SU-DHL-6 (cell line): ENCODE measurements around the gene NPEPL1.

ENCODE experiments used
- H2AFZ ChIP-seq: fragments of 200-600 bp; sonication (generic); 2 replicates; pipeline ENCODE4 v1.6.1; 2014; ENCODE audit warnings: low read depth, mild to moderate bottlenecking, moderate library complexity, mixed read lengths, antibody characterized with exemption, low read length; ENCODE audit not compliant: severe bottlenecking
- H3F3A ChIP-seq: fragments of 200-600 bp; shearing (Covaris generic); 2 replicates; pipeline ENCODE4 v1.6.0; 2016; ENCODE audit warnings: antibody characterized with exemption, mild to moderate bottlenecking; ENCODE audit not compliant: insufficient read depth
- H3K27ac ChIP-seq: fragments of 200-600 bp; sonication (generic); 2 replicates; pipeline ENCODE4 v1.5.1; 2016; ENCODE audit warnings: low read depth, mild to moderate bottlenecking, low read length, moderate library complexity, mixed read lengths
- H3K27me3 ChIP-seq: fragments of 200-600 bp; sonication (generic), shearing (Covaris generic); 2 replicates; pipeline ENCODE4 v1.6.0; 2014; ENCODE audit warnings: mild to moderate bottlenecking, low read length
- H3K36me3 ChIP-seq: fragments of 200-600 bp; sonication (generic); 2 replicates; pipeline ENCODE4 v1.6.1; 2014; ENCODE audit warnings: mild to moderate bottlenecking, low read length, mixed read lengths
- H3K4me2 ChIP-seq: fragments of 300-600, 200-600 bp; shearing (Covaris generic), sonication (generic); 2 replicates; pipeline ENCODE4 v1.6.0; 2014; ENCODE audit warnings: low read length, low read depth, mild to moderate bottlenecking; ENCODE audit not compliant: poor library complexity, severe bottlenecking
- H3K4me3 ChIP-seq: fragments of 200-600 bp; sonication (generic); 2 replicates; pipeline ENCODE4 v1.5.1; 2014; ENCODE audit warnings: antibody characterized with exemption, low read length, mild to moderate bottlenecking, mixed read lengths; ENCODE audit not compliant: insufficient read depth, poor library complexity, severe bottlenecking
- H3K79me2 ChIP-seq: fragments of 200-600 bp; sonication (generic); 2 replicates; pipeline ENCODE4 v1.6.1; 2014; ENCODE audit warnings: mild to moderate bottlenecking, low read length, moderate library complexity; ENCODE audit not compliant: insufficient read depth
- H3K9ac ChIP-seq: fragments of 200-600 bp; sonication (generic); 2 replicates; pipeline ENCODE4 v1.7.0; 2014; ENCODE audit warnings: mild to moderate bottlenecking, low read length
- H3K9me2 ChIP-seq: fragments of 200-600 bp; sonication (generic); replicated peaks from 2 replicates; pipeline ENCODE4 v1.6.1; 2014; ENCODE audit warnings: low read length; ENCODE audit not compliant: insufficient read depth
- H3K9me3 ChIP-seq: fragments of 200-600 bp; sonication (generic); 2 replicates; pipeline ENCODE4 v1.6.1; 2014; ENCODE audit warnings: low read length, mixed read lengths; ENCODE audit not compliant: insufficient read depth
- H4K20me1 ChIP-seq: fragments of 200-600 bp; sonication (generic); 2 replicates; pipeline ENCODE4 v1.6.1; 2014; ENCODE audit warnings: low read depth, mild to moderate bottlenecking, antibody characterized with exemption, low read length, moderate library complexity, mixed read lengths
- EZH2phosphoT487 ChIP-seq: fragments of 200-600 bp; sonication (generic), shearing (Covaris generic); conservative IDR thresholded peaks from 2 replicates; pipeline ENCODE4 v1.6.1; 2018; ENCODE audit warnings: mild to moderate bottlenecking, antibody characterized with exemption, low read length, moderate library complexity, mixed read lengths
- TF ChIP-seq, protein P1 (sequence below): fragments of 200-600 bp; sonication (generic); IDR thresholded peaks from one replicate; pipeline ENCODE4 v1.5.1; 2017; ENCODE audit warnings: antibody characterized with exemption, mild to moderate bottlenecking, low read length, moderate library complexity; ENCODE audit not compliant: insufficient read depth, poor library complexity, severe bottlenecking

NPEPL1 gene

DNA sequence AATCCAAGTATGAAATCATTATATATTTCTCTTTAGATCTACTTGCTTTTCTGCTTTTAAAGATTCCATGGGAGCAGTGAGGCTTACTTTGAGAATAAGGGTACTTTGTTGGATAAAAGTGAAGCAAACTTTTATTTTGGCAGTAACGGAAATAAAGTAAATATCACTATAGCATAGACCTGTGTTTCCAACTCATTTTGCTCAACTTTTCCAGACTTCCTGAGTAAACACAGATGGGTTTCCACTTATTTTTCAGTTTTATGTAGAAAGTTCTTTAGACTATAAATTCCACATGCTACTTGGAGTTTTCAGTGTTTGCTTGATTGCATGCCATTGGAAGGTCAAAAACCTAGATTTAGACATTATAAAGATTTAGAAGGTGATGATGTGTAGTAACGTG, 35.3 kb upstream of the NPEPL1 start:
- no peak overlapping the region for H2AFZ ChIP-seq
- H3F3A ChIP-seq, result peaks cover 11% of the 10 kb centered on the region; the same call in 1 of the 2 replicates
- TF ChIP-seq, protein P1, sequence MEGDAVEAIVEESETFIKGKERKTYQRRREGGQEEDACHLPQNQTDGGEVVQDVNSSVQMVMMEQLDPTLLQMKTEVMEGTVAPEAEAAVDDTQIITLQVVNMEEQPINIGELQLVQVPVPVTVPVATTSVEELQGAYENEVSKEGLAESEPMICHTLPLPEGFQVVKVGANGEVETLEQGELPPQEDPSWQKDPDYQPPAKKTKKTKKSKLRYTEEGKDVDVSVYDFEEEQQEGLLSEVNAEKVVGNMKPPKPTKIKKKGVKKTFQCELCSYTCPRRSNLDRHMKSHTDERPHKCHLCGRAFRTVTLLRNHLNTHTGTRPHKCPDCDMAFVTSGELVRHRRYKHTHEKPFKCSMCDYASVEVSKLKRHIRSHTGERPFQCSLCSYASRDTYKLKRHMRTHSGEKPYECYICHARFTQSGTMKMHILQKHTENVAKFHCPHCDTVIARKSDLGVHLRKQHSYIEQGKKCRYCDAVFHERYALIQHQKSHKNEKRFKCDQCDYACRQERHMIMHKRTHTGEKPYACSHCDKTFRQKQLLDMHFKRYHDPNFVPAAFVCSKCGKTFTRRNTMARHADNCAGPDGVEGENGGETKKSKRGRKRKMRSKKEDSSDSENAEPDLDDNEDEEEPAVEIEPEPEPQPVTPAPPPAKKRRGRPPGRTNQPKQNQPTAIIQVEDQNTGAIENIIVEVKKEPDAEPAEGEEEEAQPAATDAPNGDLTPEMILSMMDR, result no peak
- TF ChIP-seq EZH2phosphoT487, result no peak
- no peaks in the 10 kb centered on the region for H3K27me3 ChIP-seq
- no peak overlapping the region for H3K4me3 ChIP-seq
- peaks cover 33% of the 10 kb centered on the region for H4K20me1 ChIP-seq
- H3K9me2 ChIP-seq, result no peaks in the 10 kb centered on the region
- H3K27ac ChIP-seq, result no peak overlapping the region
- H3K9me3 ChIP-seq, result no peaks in the 10 kb centered on the region
- no peak overlapping the region for H3K9ac ChIP-seq
- H3K79me2 ChIP-seq, result peaks cover 100% of the 10 kb centered on the region
- peaks cover 8% of the 10 kb centered on the region; the same call in 1 of the 2 replicates for H3K36me3 ChIP-seq
- no peak overlapping the region for H3K4me2 ChIP-seq

DNA sequence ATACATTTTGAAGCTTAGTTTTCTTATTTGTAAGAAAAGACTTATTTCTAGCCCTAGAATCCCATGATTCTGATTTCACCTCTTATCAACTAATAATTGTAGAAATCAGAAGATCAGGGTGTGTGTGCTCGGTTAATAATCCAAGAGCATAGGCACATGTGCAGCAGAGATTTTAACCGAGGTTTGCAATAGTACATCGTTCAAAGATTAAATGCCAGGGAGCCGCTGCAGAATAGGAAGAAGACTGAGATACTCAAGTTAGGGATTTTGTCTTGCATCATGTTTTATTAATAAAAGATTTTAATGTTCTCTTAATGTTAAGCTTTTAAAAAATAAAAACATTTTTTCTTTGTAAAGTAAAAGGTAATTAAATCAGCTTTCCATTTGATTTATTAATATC, 34.6 kb upstream of the NPEPL1 start:
- Histone ChIP-seq H3K9ac (no peak overlapping the region), H3K27me3 (no peaks in the 10 kb centered on the region), H3K4me3 (no peak overlapping the region), H3F3A (peaks cover 11% of the 10 kb centered on the region; the same call in 1 of the 2 replicates), H4K20me1 (peaks cover 33% of the 10 kb centered on the region), H2AFZ (no peak overlapping the region), H3K79me2 (peaks cover 97% of the 10 kb centered on the region), H3K9me3 (no peaks in the 10 kb centered on the region), H3K27ac (no peak overlapping the region), H3K4me2 (no peak overlapping the region), H3K36me3 (peaks cover 8% of the 10 kb centered on the region; the same call in 1 of the 2 replicates), H3K9me2 (no peaks in the 10 kb centered on the region)
- no peak for TF ChIP-seq EZH2phosphoT487
- TF ChIP-seq, protein P1, result no peak

GRCh38 chr20:58658760-58659159, 33.8 kb upstream of the NPEPL1 start:
- H3K4me2 ChIP-seq, result no peak overlapping the region
- peaks cover 33% of the 10 kb centered on the region for H4K20me1 ChIP-seq
- H3K4me3 ChIP-seq, result no peak overlapping the region
- no peak overlapping the region for H3K27ac ChIP-seq
- H2AFZ ChIP-seq, result no peak overlapping the region
- no peaks in the 10 kb centered on the region for H3K9me3 ChIP-seq
- H3K79me2 ChIP-seq, result peaks cover 93% of the 10 kb centered on the region
- peaks cover 8% of the 10 kb centered on the region; the same call in 1 of the 2 replicates for H3K36me3 ChIP-seq
- H3K9ac ChIP-seq, result no peak overlapping the region
- H3K27me3 ChIP-seq, result no peaks in the 10 kb centered on the region
- H3F3A ChIP-seq, result peaks cover 4% of the 10 kb centered on the region; the same call in 1 of the 2 replicates
- TF ChIP-seq, protein P1, result no peak
- no peak for TF ChIP-seq EZH2phosphoT487
- H3K9me2 ChIP-seq, result no peaks in the 10 kb centered on the region
